ENCODE data around the gene KIF1A.

Gene KIF1A

DNA sequence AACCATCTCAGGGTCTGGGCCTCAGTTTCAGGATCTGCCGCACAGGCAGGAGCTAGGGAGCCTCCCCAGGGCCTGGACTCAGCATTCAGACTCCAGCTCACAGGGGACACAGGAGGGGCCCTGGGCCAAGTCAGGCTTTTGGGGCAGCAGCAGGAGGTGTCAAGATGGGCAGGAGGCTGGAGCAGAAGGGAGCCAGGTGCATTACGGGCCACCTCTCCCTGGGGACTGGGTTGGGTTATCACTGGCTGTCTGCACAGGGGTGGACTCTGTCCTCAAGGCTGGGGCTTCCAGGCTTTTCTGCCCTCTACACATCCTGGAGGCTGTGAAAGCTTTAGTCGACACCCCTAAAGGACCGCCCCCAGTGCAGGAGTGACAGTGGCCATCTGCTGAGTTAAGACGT, 108.3 kb downstream of the KIF1A start:
- Histone ChIP-seq H3K9me3 (ENCODE audit: control insufficient read depth, low read length) (no peaks in the 10 kb centered on the region), H3K36me3 (ENCODE audit: control insufficient read depth, insufficient read depth, low read length) (no peaks in the 10 kb centered on the region), H3K27ac (ENCODE audit: insufficient read depth, low read depth, low read length, poor library complexity, severe bottlenecking) (no peak overlapping the region), H3K4me1 (ENCODE audit: control insufficient read depth, insufficient read depth, low read length) (no peaks in the 10 kb centered on the region), H3K4me3 (ENCODE audit: insufficient read depth, low read depth, low read length) (no peak overlapping the region), H3K27me3 (ENCODE audit: control insufficient read depth, insufficient read depth, low read length, poor library complexity, severe bottlenecking) (no peaks in the 10 kb centered on the region)
- WGBS, 2 experiments: 90 to 91% methylated on average over 5 of the region's 5 CpGs

DNA sequence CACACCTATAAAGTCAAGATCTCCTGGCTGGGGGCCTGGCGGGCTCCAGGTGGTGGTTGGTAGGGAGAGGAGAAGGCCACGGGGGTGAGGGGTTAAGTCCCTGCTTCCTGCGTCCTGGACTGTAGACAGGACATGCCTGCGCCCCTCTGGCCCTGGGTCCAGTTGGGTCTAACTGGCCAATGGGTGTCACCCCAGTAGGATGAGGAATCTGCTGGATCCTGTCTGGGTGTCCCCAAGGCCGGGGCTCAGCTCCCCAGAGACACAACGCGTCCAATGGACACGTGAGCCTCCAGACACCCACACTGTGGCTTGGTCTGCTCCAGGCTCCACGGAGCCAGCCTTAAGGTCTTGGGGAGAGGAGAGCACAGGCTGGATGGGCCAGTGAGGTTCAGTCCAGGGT, 108.7 kb downstream of the KIF1A start:
- H3K27me3 ChIP-seq (ENCODE audit: control insufficient read depth, insufficient read depth, low read length, poor library complexity, severe bottlenecking): no peaks in the 10 kb centered on the region
- WGBS, 2 experiments: 92 to 95% methylated on average over 9 of the region's 9 CpGs

DNA sequence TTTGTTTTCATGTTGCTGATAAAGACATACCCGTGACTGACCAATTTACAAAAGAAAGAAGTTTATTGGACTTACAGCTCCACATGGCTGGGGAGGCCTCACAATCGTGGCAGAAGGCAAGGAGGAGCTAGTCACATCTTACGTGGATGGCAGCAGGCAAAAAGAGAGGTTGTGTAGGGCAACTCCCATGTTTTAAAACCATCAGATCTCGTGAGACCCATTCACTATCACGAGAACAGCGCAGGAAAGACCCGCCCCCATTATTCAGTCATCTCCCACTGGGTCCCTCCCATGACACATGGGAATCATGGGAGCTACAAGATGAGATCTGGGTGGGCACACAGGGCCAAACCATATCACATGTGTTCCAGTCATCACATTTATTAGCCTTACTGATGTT, 111.6 kb downstream of the KIF1A start:
- H3K4me3 ChIP-seq (ENCODE audit: insufficient read depth, low read depth, low read length): no peak overlapping the region
- H3K4me1 ChIP-seq (ENCODE audit: control insufficient read depth, insufficient read depth, low read length): no peaks in the 10 kb centered on the region
- no peaks in the 10 kb centered on the region for H3K27me3 ChIP-seq (ENCODE audit: control insufficient read depth, insufficient read depth, low read length, poor library complexity, severe bottlenecking)
- H3K36me3 ChIP-seq (ENCODE audit: control insufficient read depth, insufficient read depth, low read length): no peaks in the 10 kb centered on the region
- WGBS, 2 experiments: 79% methylated on average over 7 of the region's 7 CpGs
- no peaks in the 10 kb centered on the region for H3K9me3 ChIP-seq (ENCODE audit: control insufficient read depth, low read length)
- no peak overlapping the region for H3K27ac ChIP-seq (ENCODE audit: insufficient read depth, low read depth, low read length, poor library complexity, severe bottlenecking)

More for the DNA sequence above, 108.7 kb downstream of the KIF1A start:
- no peaks in the 10 kb centered on the region for H3K9me3 ChIP-seq (ENCODE audit: control insufficient read depth, low read length)
- no peaks in the 10 kb centered on the region for H3K4me1 ChIP-seq (ENCODE audit: control insufficient read depth, insufficient read depth, low read length)
- no peaks in the 10 kb centered on the region for H3K36me3 ChIP-seq (ENCODE audit: control insufficient read depth, insufficient read depth, low read length)
- no peak overlapping the region for H3K27ac ChIP-seq (ENCODE audit: insufficient read depth, low read depth, low read length, poor library complexity, severe bottlenecking)
- no peak overlapping the region for H3K4me3 ChIP-seq (ENCODE audit: insufficient read depth, low read depth, low read length)

DNA sequence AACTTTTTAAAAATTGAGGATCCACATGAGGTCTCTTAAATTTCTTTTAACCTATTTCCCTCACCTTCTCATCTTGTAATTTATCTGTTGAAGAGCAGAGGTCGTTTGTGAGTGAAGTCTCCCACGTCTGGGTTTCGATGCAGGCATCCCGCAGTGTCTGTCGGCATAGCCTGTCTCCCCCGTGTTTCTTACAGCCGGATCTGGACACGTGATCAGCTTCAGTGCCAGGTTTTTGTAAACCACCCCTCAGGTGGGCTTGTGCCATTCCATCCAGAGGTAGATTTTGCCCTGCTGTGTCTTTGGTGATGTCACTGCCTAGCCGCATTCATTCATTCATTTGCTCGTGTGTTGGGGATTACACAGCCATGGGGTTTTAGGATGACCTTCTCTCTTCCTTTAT, 112.2 kb downstream of the KIF1A start:
- Histone ChIP-seq H3K36me3 (ENCODE audit: control insufficient read depth, insufficient read depth, low read length) (no peaks in the 10 kb centered on the region), H3K4me3 (ENCODE audit: insufficient read depth, low read depth, low read length) (no peak overlapping the region), H3K27ac (ENCODE audit: insufficient read depth, low read depth, low read length, poor library complexity, severe bottlenecking) (no peak overlapping the region), H3K27me3 (ENCODE audit: control insufficient read depth, insufficient read depth, low read length, poor library complexity, severe bottlenecking) (no peaks in the 10 kb centered on the region), H3K9me3 (ENCODE audit: control insufficient read depth, low read length) (no peaks in the 10 kb centered on the region), H3K4me1 (ENCODE audit: control insufficient read depth, insufficient read depth, low read length) (no peaks in the 10 kb centered on the region)
- WGBS, 2 experiments: 85 to 90% methylated on average over 10 of the region's 10 CpGs

DNA sequence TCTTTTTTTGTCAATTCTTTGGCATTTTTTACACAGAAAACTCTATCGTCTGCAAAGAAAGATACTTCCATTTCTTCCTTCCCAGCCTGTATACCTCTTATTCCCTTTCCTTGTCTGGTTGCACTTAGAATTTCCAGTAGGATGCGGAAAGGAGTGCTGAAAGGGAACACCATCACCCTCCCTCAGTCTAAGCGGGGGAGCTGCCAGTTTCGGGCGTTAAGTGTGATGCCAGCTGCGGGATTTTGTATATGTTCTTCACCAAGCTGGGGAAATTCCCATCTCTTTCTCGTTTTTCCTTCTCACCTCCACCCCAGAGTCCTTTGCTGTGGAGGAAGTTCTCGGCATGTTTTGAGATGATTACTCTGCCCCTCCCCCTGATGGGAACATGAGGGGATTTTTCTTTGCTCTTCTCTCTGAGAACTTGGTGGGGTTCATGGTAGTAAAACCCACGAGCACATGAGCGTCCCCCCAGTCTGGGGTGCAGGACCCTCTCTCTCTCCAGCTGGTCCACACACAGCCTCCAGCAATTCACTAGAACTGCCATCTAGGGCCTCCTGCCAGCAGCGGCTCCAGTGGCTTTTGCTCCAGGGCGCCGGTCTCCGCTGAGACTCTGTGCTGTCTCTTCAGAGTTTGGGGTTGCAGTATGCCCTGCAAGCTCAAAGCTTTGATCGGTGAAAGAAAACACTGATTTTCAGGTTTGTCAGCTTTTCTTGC, 112.8 kb downstream of the KIF1A start:
- no peaks in the 10 kb centered on the region for H3K36me3 ChIP-seq (ENCODE audit: control insufficient read depth, insufficient read depth, low read length)
- H3K9me3 ChIP-seq (ENCODE audit: control insufficient read depth, low read length): no peaks in the 10 kb centered on the region
- H3K27me3 ChIP-seq (ENCODE audit: control insufficient read depth, insufficient read depth, low read length, poor library complexity, severe bottlenecking): no peaks in the 10 kb centered on the region
- H3K4me3 ChIP-seq (ENCODE audit: insufficient read depth, low read depth, low read length): no peak overlapping the region
- no peaks in the 10 kb centered on the region for H3K4me1 ChIP-seq (ENCODE audit: control insufficient read depth, insufficient read depth, low read length)
- 79 to 87% methylated on average over 14 to 15 of the region's 15 CpGs for WGBS, 2 experiments
- no peak overlapping the region for H3K27ac ChIP-seq (ENCODE audit: insufficient read depth, low read depth, low read length, poor library complexity, severe bottlenecking)

DNA sequence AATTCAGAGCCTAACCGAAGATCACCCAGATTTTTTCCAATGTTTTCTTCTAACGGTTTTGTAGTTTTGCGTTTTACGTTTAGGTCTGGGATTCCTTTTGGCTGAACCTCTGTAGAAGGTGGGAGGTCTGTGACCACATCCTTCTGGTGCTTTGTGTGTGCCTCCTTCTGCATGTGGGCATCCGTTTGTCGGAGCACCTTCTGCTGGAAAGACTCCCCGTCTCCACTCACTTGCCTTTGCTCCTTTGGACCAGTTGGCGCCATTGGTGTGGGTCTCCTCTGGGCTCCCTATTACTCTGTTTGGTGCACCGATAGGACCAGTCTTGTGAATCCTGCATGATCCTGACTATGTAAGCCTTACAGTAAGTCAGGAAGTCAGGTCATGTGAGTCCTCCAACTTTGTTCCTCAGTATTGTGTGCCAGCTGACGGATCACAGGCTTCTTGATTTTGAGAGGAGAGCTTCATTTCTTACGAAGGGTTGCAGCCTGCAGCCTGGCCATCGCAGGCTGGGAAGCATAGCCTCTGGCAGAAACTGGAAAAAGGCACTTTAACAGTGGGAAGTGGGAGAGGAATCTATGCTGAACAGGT, 114.7 kb downstream of the KIF1A start:
- H3K4me3 ChIP-seq (ENCODE audit: insufficient read depth, low read depth, low read length): no peak overlapping the region
- 94 to 95% methylated on average over 12 of the region's 12 CpGs for WGBS, 2 experiments
- H3K9me3 ChIP-seq (ENCODE audit: control insufficient read depth, low read length): no peaks in the 10 kb centered on the region
- no peaks in the 10 kb centered on the region for H3K4me1 ChIP-seq (ENCODE audit: control insufficient read depth, insufficient read depth, low read length)
- H3K27ac ChIP-seq (ENCODE audit: insufficient read depth, low read depth, low read length, poor library complexity, severe bottlenecking): no peak overlapping the region
- H3K27me3 ChIP-seq (ENCODE audit: control insufficient read depth, insufficient read depth, low read length, poor library complexity, severe bottlenecking): no peaks in the 10 kb centered on the region
- H3K36me3 ChIP-seq (ENCODE audit: control insufficient read depth, insufficient read depth, low read length): no peaks in the 10 kb centered on the region

DNA sequence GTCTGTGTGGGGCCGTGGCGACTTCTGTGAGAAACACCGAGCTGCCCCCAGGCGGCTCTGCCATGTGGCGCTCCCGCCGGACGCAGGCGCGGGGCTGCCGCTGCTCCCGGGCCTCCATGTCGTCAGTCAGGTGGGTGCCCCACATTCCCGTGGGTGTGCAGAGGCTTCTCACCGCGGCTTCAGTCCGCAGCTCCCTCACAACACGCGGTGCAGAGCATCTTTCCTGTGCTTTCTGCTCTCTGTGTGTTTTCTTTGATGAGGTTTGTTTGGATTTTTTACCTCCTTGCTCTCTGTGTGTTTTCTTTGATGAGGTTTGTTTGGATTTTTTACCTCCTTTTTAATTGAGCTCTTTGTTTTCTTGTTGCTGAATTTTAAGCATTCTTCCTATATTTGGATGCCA, 115.4 kb downstream of the KIF1A start:
- no peaks in the 10 kb centered on the region for H3K4me1 ChIP-seq (ENCODE audit: control insufficient read depth, insufficient read depth, low read length)
- no peak overlapping the region for H3K27ac ChIP-seq (ENCODE audit: insufficient read depth, low read depth, low read length, poor library complexity, severe bottlenecking)
- 84 to 85% methylated on average over 19 of the region's 19 CpGs for WGBS, 2 experiments
- no peak overlapping the region for H3K4me3 ChIP-seq (ENCODE audit: insufficient read depth, low read depth, low read length)
- H3K27me3 ChIP-seq (ENCODE audit: control insufficient read depth, insufficient read depth, low read length, poor library complexity, severe bottlenecking): no peaks in the 10 kb centered on the region
- no peaks in the 10 kb centered on the region for H3K36me3 ChIP-seq (ENCODE audit: control insufficient read depth, insufficient read depth, low read length)
- no peaks in the 10 kb centered on the region for H3K9me3 ChIP-seq (ENCODE audit: control insufficient read depth, low read length)

DNA sequence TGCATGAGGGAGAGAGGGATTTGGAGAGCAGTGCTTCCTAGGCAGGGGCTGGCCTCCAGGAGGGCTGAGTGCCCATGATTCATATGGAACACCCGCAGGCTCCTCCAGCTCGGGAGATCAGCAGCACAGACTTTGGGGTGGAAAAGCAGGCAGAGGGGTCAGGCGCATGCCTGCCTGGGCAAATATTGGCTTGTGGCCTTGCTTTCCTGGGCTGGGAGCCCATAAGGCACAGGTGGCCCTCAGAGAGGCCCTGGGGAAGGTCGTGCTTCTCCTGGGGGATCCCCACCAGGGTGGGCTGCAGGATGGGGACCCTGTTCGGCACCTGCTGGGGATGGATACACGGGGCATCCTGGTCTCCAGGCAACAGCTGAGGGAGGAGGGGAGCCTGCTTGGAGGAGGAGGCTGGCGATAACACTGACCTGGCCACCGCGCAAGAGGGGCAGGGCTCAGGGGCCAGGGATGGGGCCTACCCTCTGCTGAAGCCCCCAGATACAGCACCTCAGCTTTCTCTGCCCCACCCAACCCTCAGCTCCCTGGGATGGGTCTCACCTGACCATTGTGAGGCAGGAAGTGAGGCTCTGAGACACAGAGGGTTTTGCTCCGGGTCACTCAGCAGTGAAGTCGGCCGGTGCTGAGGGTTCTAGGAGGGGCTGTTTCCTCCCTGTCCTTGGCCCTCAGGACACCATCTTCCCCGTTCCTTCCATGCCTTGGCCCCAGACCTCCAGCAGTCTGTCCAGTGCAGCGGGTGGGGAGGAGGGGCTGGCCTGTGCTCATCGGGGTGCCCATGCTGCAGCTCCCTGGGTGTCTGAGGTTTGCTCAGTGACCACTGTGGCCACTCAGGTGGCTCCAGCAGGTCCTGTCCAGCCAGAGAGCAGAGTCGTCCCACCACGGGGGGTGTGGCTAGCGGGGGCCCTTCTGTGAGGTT, 116.3 kb downstream of the KIF1A start:
- no peak overlapping the region for H3K27ac ChIP-seq (ENCODE audit: insufficient read depth, low read depth, low read length, poor library complexity, severe bottlenecking)
- H3K27me3 ChIP-seq (ENCODE audit: control insufficient read depth, insufficient read depth, low read length, poor library complexity, severe bottlenecking): no peaks in the 10 kb centered on the region
- no peaks in the 10 kb centered on the region for H3K9me3 ChIP-seq (ENCODE audit: control insufficient read depth, low read length)
- H3K4me1 ChIP-seq (ENCODE audit: control insufficient read depth, insufficient read depth, low read length): no peaks in the 10 kb centered on the region
- H3K36me3 ChIP-seq (ENCODE audit: control insufficient read depth, insufficient read depth, low read length): no peaks in the 10 kb centered on the region
- H3K4me3 ChIP-seq (ENCODE audit: insufficient read depth, low read depth, low read length): no peak overlapping the region
- 89% methylated on average over 18 of the region's 18 CpGs for whole genome bisulfite sequencing, 2 experiments

DNA sequence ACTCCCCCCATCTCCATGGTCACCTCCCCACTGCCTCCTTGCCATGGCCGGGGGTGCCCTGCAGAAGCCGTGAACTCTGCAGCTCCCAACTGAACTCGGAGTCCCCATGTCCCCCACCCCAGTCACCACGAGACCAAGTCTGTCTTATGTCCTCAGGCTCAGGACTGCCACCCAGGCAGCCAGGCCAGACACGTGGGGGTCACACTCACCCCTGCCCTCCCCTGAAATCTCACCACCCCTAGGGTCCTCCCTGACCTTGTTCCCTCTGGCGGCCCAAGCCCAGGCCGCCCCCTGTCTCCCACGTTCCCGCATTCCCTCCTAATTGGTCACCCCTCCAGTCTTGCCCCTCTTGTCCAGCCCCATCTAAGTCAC, 117.4 kb downstream of the KIF1A start:
- H3K36me3 ChIP-seq (ENCODE audit: control insufficient read depth, insufficient read depth, low read length): no peaks in the 10 kb centered on the region
- WGBS, 2 experiments: 89 to 90% methylated on average over 9 of the region's 9 CpGs
- no peak overlapping the region for H3K4me3 ChIP-seq (ENCODE audit: insufficient read depth, low read depth, low read length)

More for the DNA sequence above, 117.4 kb downstream of the KIF1A start:
- Histone ChIP-seq H3K27ac (ENCODE audit: insufficient read depth, low read depth, low read length, poor library complexity, severe bottlenecking) (no peak overlapping the region), H3K4me1 (ENCODE audit: control insufficient read depth, insufficient read depth, low read length) (no peaks in the 10 kb centered on the region), H3K27me3 (ENCODE audit: control insufficient read depth, insufficient read depth, low read length, poor library complexity, severe bottlenecking) (no peaks in the 10 kb centered on the region), H3K9me3 (ENCODE audit: control insufficient read depth, low read length) (no peaks in the 10 kb centered on the region)

Measured in ectodermal cell (in vitro differentiated cells).